H1 (cell line): ENCODE measurements around the gene CNOT1. TPM values are rescaled to one million over a fixed set of nuclear protein-coding genes. Genes with fewer than 3 reads are reported as not detected.

ENCODE experiments used
- CTCF ChIA-PET: fragments of 300-600 bp; sonication (Branson Sonifier 250); formaldehyde crosslinking; loops from one replicate; lab custom pipeline; 2021; ENCODE audit not compliant: partially characterized antibody; lab: Charles Lee
- POLR2A ChIA-PET: fragments of 300-600 bp; sonication (Branson Sonifier 250); formaldehyde crosslinking; loops from one replicate; lab custom pipeline; 2021; ENCODE audit warnings: inconsistent platforms; ENCODE audit not compliant: partially characterized antibody; lab: Charles Lee
- DNase-seq, 2 experiments: peaks; one replicate each; pipeline versions ENCODE4 v3.0.0 to v3.0.0-alpha.2; 2010 to 2022; ENCODE audit warnings: low spot score in 2 of 2, low read depth in 1 of 2, mixed read lengths in 1 of 2
- FAIRE-seq: peaks from 2 replicates; lab custom pipeline; 2011; peaks lifted over from hg19 to GRCh38; lab: Jason Lieb, UNC
- H2AFZ ChIP-seq: 2 replicates; pipeline ENCODE4 v1.8.1; 2012; ENCODE audit warnings: low read length, inconsistent platforms
- H2AK5ac ChIP-seq: 2 replicates; pipeline ENCODE4 v1.6.1; 2013; ENCODE audit warnings: low read depth, low read length
- H2BK120ac ChIP-seq: replicated peaks from 2 replicates; pipeline ENCODE3; 2013; ENCODE audit warnings: low read depth, low read length, inconsistent platforms
- H2BK12ac ChIP-seq: 2 replicates; pipeline ENCODE4 v1.6.1; 2013; ENCODE audit warnings: low read depth, low read length
- H2BK15ac ChIP-seq: 2 replicates; pipeline ENCODE4 v1.6.1; 2013; ENCODE audit warnings: low read length
- H2BK20ac ChIP-seq: 2 replicates; pipeline ENCODE4 v1.6.1; 2013; ENCODE audit warnings: low read length
- H2BK5ac ChIP-seq: 2 replicates; pipeline ENCODE4 v1.6.1; 2013; ENCODE audit warnings: low read depth, low read length
- H3K14ac ChIP-seq: 2 replicates; pipeline ENCODE4 v1.6.1; 2013; ENCODE audit warnings: inconsistent platforms; ENCODE audit not compliant: insufficient read length
- H3K18ac ChIP-seq: 2 replicates; pipeline ENCODE4 v1.6.1; 2013; ENCODE audit warnings: low read length; ENCODE audit errors: extremely low read depth
- H3K23ac ChIP-seq: 2 replicates; pipeline ENCODE4 v1.6.1; 2013; ENCODE audit warnings: inconsistent platforms; ENCODE audit not compliant: insufficient read length
- H3K23me2 ChIP-seq: 2 replicates; pipeline ENCODE4 v1.6.1; 2013; ENCODE audit warnings: low read depth, low read length
- H3K27ac ChIP-seq: 2 replicates; pipeline ENCODE4 v1.6.1; 2011; ENCODE audit warnings: low read depth, low read length, inconsistent platforms
- H3K27me3 ChIP-seq, 4 experiments: replicated peaks in 1 of 4; 1 replicate in 1 of 4; 2 replicates in 3 of 4; pipeline versions ENCODE4 v1.6.1 to v1.8.1; 2011 to 2013; ENCODE audit warnings: low read length in 3 of 4, mild to moderate bottlenecking in 3 of 4, inconsistent platforms in 2 of 4, mixed read lengths in 2 of 4, moderate library complexity in 1 of 4; ENCODE audit not compliant: control insufficient read depth in 3 of 4, insufficient read depth in 3 of 4; ENCODE audit errors: extremely low read depth in 1 of 4
- H3K36me3 ChIP-seq, 4 experiments: 2 replicates each; pipeline versions ENCODE4 v1.6.1 to v1.8.1; 2011 to 2013; ENCODE audit warnings: mild to moderate bottlenecking in 4 of 4, low read length in 3 of 4, moderate library complexity in 2 of 4, control low read depth in 1 of 4, inconsistent platforms in 1 of 4; ENCODE audit not compliant: insufficient read depth in 4 of 4, control insufficient read depth in 2 of 4
- H3K4ac ChIP-seq: replicated peaks from 2 replicates; pipeline ENCODE3; 2013; ENCODE audit warnings: low read length, low read depth, mixed read lengths, inconsistent platforms; ENCODE audit not compliant: insufficient read length
- H3K4me1 ChIP-seq, 4 experiments: replicated peaks in 1 of 4; 1 replicate in 1 of 4; 2 replicates in 3 of 4; pipeline versions ENCODE4 v1.6.1 to v1.8.1; 2011 to 2013; ENCODE audit warnings: low read length in 3 of 4, inconsistent platforms in 2 of 4, mixed read lengths in 1 of 4; ENCODE audit not compliant: insufficient read depth in 4 of 4, control insufficient read depth in 3 of 4
- H3K4me2 ChIP-seq, 2 experiments: 2 replicates each; pipeline versions ENCODE4 v1.6.1 to v1.8.1; 2011 to 2013; ENCODE audit warnings: low read depth in 2 of 2, low read length in 2 of 2, control low read depth in 1 of 2, inconsistent platforms in 1 of 2, mild to moderate bottlenecking in 1 of 2; ENCODE audit not compliant: insufficient read depth in 1 of 2
- H3K4me3 ChIP-seq, 4 experiments: fragments of 200-600, 300-600 bp in 1 of 4; sonication (generic), shearing (Covaris generic), sonication (Bioruptor Twin) in 1 of 4; 2 replicates each; pipeline versions ENCODE4 v1.5.1 to v1.8.1; 2011 to 2016; ENCODE audit warnings: low read length in 4 of 4, low read depth in 3 of 4, control low read depth in 2 of 4, inconsistent platforms in 2 of 4, mild to moderate bottlenecking in 2 of 4, mixed read lengths in 1 of 4, moderate library complexity in 1 of 4; ENCODE audit not compliant: insufficient read depth in 2 of 4; ENCODE audit errors: extremely low read depth in 1 of 4
- H3K56ac ChIP-seq: replicated peaks from 2 replicates; pipeline ENCODE3; 2013; ENCODE audit warnings: low read depth, mild to moderate bottlenecking, mixed read lengths, low read length, inconsistent platforms; ENCODE audit not compliant: insufficient read length
- H3K79me1 ChIP-seq: 2 replicates; pipeline ENCODE4 v1.6.1; 2013; ENCODE audit warnings: low read depth, low read length, control low read depth
- H3K79me2 ChIP-seq, 2 experiments: 2 replicates each; pipeline versions ENCODE4 v1.6.1 to v1.8.1; 2012 to 2013; ENCODE audit warnings: low read length in 2 of 2, mild to moderate bottlenecking in 2 of 2, inconsistent platforms in 1 of 2; ENCODE audit not compliant: insufficient read depth in 2 of 2, control insufficient read depth in 1 of 2
- H3K9ac ChIP-seq, 4 experiments: replicated peaks in 1 of 4; 1 replicate in 1 of 4; 2 replicates in 3 of 4; pipeline versions ENCODE4 v1.6.1 to v1.8.1; 2011 to 2013; ENCODE audit warnings: low read depth in 3 of 4, low read length in 3 of 4, control low read depth in 2 of 4, mild to moderate bottlenecking in 2 of 4, moderate library complexity in 2 of 4, inconsistent platforms in 1 of 4; ENCODE audit errors: extremely low read depth in 1 of 4
- H3K9me3 ChIP-seq, 2 experiments: 2 replicates each; pipeline versions ENCODE4 v1.6.1 to v1.8.1; 2012 to 2013; ENCODE audit warnings: mild to moderate bottlenecking in 2 of 2, moderate library complexity in 2 of 2, control low read depth in 1 of 2, inconsistent platforms in 1 of 2, low read depth in 1 of 2, low read length in 1 of 2, mixed read lengths in 1 of 2; ENCODE audit not compliant: insufficient read depth in 2 of 2
- H4K20me1 ChIP-seq, 2 experiments: replicated peaks in 1 of 2; 2 replicates each; pipeline versions ENCODE3 to v1.8.1; 2011 to 2013; ENCODE audit warnings: inconsistent platforms in 2 of 2, low read length in 2 of 2, mild to moderate bottlenecking in 1 of 2; ENCODE audit not compliant: insufficient read depth in 2 of 2, control insufficient read depth in 1 of 2
- H4K5ac ChIP-seq: 2 replicates; pipeline ENCODE4 v1.6.1; 2013; ENCODE audit warnings: low read length, low read depth, mixed read lengths, inconsistent platforms; ENCODE audit not compliant: insufficient read length
- H4K8ac ChIP-seq: 2 replicates; pipeline ENCODE4 v1.8.0; 2013; ENCODE audit warnings: mild to moderate bottlenecking, moderate library complexity, low read length, inconsistent platforms; ENCODE audit not compliant: insufficient read depth; ENCODE audit errors: extremely low read depth
- H4K91ac ChIP-seq: replicated peaks from 2 replicates; pipeline ENCODE3; 2013; ENCODE audit warnings: low read length, mixed read lengths, inconsistent platforms; ENCODE audit not compliant: insufficient read length
- CTBP2 ChIP-seq: IDR thresholded peaks from 2 replicates; pipeline ENCODE4 v1.7.0; 2011; ENCODE audit warnings: borderline replicate concordance, mild to moderate bottlenecking, moderate library complexity, mixed read lengths, low read length; ENCODE audit not compliant: insufficient read depth, insufficient read length
- EGR1 ChIP-seq: IDR thresholded peaks from 2 replicates; pipeline ENCODE4 v1.6.1; 2011; ENCODE audit warnings: low read depth, low read length, borderline replicate concordance
- HDAC2 ChIP-seq, 2 experiments: fragments of 300-600 bp in 1 of 2; sonication (generic) in 1 of 2; IDR thresholded peaks; 2 replicates each; pipeline ENCODE4 v1.6.1; 2011 to 2012; ENCODE audit warnings: low read depth in 2 of 2, low read length in 2 of 2, mild to moderate bottlenecking in 2 of 2, moderate library complexity in 2 of 2, borderline replicate concordance in 1 of 2, inconsistent platforms in 1 of 2
- POLR2A ChIP-seq, 2 experiments: IDR thresholded peaks; 1 replicate in 1 of 2; 2 replicates in 1 of 2; pipeline ENCODE4 v1.6.1; 2011; ENCODE audit warnings: low read depth in 2 of 2, low read length in 2 of 2, mild to moderate bottlenecking in 2 of 2; ENCODE audit errors: control extremely low read depth in 1 of 2
- SP2 ChIP-seq: IDR thresholded peaks from 2 replicates; pipeline ENCODE4 v1.6.1; 2012; ENCODE audit warnings: mild to moderate bottlenecking, low read length, inconsistent platforms
- WGBS, 2 experiments: shearing (Covaris generic) in 1 of 2; methylation state at CpG; one replicate each; pipeline versions ENCODE4 v1.1.6 to v1.1.7; 2013 to 2015; ENCODE audit warnings: low lambda C conversion rate in 2 of 2, mixed read lengths in 2 of 2, inconsistent platforms in 1 of 2, low coverage in 1 of 2, missing lambda C conversion rate in 1 of 2; ENCODE audit not compliant: insufficient replicate concordance in 2 of 2, insufficient coverage in 1 of 2, insufficient read length in 1 of 2; ENCODE audit errors: extremely low coverage in 1 of 2, missing lambda C conversion rate in 1 of 2; 5-methylcytosine and 5-hydroxymethylcytosine counted together
- polyA plus RNA-seq, 7 experiments: library from polyadenylated mRNA; depleted of rRNA in 3 of 7; stranded (reverse) in 5 of 7; unstranded in 2 of 7; fragments of >200 nt in 5 of 7; fragments of 200-250 nt in 2 of 7; gene quantifications; 1 replicate in 5 of 7; 2 replicates in 1 of 7; 4 replicates in 1 of 7; pipeline versions ENCODE4 v1.2.1 to v1.2.3, GENCODE V29; 2011 to 2013; ENCODE audit warnings: missing spikeins in 2 of 7, mixed read lengths in 2 of 7
- total RNA-seq: library from RNA; stranded (reverse); fragmentation: NEBNext Ultra II Directional; extraction: Animal tissue kit (Norgen Biotek cat#: 25700); gene quantifications from 2 replicates; pipeline ENCODE4 v1.2.1, GENCODE V29; 2021
- TF ChIP-seq, protein P1 (sequence below), 3 experiments: IDR thresholded peaks; 1 replicate in 2 of 3; 2 replicates in 1 of 3; pipeline versions ENCODE4 v1.5.1 to v1.6.1; 2011; ENCODE audit warnings: low read length in 3 of 3, mild to moderate bottlenecking in 3 of 3, inconsistent platforms in 2 of 3, low read depth in 1 of 3, moderate library complexity in 1 of 3; ENCODE audit not compliant: insufficient read depth in 1 of 3; ENCODE audit errors: control extremely low read depth in 1 of 3

CNOT1 gene
- total and polyA plus RNA-seq, 2 of the 8 experiments (the other 6 are each of a cell fraction or from before 2014, with no cell fraction given) = 306 to 319 TPM

DNA sequence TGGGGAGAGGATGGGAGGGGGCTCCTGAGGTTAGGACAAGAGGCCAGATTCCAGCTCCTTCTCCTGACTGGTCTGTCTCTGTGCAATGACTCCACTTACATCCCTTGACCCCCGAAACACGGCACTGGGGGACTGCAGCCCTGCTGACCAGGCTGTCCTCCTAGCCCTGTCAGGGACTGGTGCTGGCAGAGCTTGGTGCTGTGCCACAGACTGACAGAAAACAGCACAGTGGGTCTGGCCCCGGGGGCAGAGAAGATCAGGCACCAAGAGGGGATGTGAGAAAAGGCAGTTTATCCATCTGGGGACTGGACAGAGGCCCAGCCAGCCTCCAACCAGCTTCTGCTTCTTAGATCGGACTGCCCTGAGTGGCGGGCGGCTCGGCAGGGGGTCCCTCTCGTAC lies 35.6 kb upstream of the CNOT1 start:
- ChIA-PET CTCF (interaction anchor here (0.9 kb wide), 1 partner anchor 446 kb away, joined by 3 read pairs; no protein-coding TSS in a partner anchor), POLR2A (interaction anchor here (1.0 kb wide), 1 partner anchor 12 kb away, joined by 3 read pairs; no protein-coding TSS in a partner anchor)
- no peak overlapping the region for H2BK120ac ChIP-seq

More for the DNA sequence above, 35.6 kb upstream of the CNOT1 start:
- Histone ChIP-seq H3K27me3 (no peaks in the 10 kb centered on the region), H3K27ac (no peak overlapping the region), H2BK12ac (no peak overlapping the region), H3K56ac (no peak overlapping the region), H3K36me3 (peaks cover 0 to 7% (median 0%) of the 10 kb centered on the region in 4 experiments; a peak in 4 of 8 replicates), H2BK5ac (no peak overlapping the region), H3K9me3 (no peaks in the 10 kb centered on the region), H2BK20ac (no peak overlapping the region), H3K4me2 (no peak overlapping the region), H2AK5ac (no peak overlapping the region), H3K18ac (no peak overlapping the region), H4K20me1 (no peaks in the 10 kb centered on the region), H3K4me1 (no peaks in the 10 kb centered on the region), H3K4me3 (no peak overlapping the region), H3K9ac (no peak overlapping the region), H3K14ac (no peak overlapping the region), H3K23me2 (no peaks in the 10 kb centered on the region), H3K23ac (no peak overlapping the region), H3K79me2 (no peaks in the 10 kb centered on the region), H4K5ac (no peak overlapping the region), H3K79me1 (no peaks in the 10 kb centered on the region; the same call in 1 of the 2 replicates), H4K8ac (no peak overlapping the region), H4K91ac (no peak overlapping the region)
- FAIRE-seq (no peak), DNase-seq (no peak)
- WGBS, 2 experiments = 87% methylated on average over 8 of the region's 8 CpGs; no CpG with 5 or more reads in 1 of the 2 experiments
- no peak for TF ChIP-seq CTBP2
- no peak for TF ChIP-seq EGR1
- no peak for TF ChIP-seq HDAC2 (IDR thresholded peaks at IDR 0.05; ENCODE audit: borderline replicate concordance in 1 of 2, low read depth in 2 of 2, low read length in 2 of 2)
- TF ChIP-seq, protein P1, sequence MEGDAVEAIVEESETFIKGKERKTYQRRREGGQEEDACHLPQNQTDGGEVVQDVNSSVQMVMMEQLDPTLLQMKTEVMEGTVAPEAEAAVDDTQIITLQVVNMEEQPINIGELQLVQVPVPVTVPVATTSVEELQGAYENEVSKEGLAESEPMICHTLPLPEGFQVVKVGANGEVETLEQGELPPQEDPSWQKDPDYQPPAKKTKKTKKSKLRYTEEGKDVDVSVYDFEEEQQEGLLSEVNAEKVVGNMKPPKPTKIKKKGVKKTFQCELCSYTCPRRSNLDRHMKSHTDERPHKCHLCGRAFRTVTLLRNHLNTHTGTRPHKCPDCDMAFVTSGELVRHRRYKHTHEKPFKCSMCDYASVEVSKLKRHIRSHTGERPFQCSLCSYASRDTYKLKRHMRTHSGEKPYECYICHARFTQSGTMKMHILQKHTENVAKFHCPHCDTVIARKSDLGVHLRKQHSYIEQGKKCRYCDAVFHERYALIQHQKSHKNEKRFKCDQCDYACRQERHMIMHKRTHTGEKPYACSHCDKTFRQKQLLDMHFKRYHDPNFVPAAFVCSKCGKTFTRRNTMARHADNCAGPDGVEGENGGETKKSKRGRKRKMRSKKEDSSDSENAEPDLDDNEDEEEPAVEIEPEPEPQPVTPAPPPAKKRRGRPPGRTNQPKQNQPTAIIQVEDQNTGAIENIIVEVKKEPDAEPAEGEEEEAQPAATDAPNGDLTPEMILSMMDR (IDR thresholded peaks at IDR 0.05; ENCODE audit: control extremely low read depth in 1 of 3, insufficient read depth in 1 of 3, low read depth in 1 of 3, low read length in 3 of 3) = no peak
- TF ChIP-seq POLR2A (IDR thresholded peaks at IDR 0.05; ENCODE audit: control extremely low read depth in 1 of 2, low read depth in 2 of 2, low read length in 2 of 2) = no peak
- no peak for TF ChIP-seq SP2
- TF ChIP-seq, all 59 proteins: peak for 0
- Histone ChIP-seq H2BK15ac (no peak overlapping the region), H3K4ac (no peak overlapping the region), H2AFZ (no peak overlapping the region)
